Activated CD4-positive, alpha-beta T cell treated with anti-CD3 and anti-CD28 coated beads for 36 hours (primary cell): ENCODE data around the gene DNAJC21. TPM values are rescaled to one million over a fixed set of nuclear protein-coding genes. Genes with fewer than 3 reads are reported as not detected.

Experiments used
- ATAC-seq: fragments of 200-7000 bp; cut with Tn5 transposase; one replicate; pipeline ENCODE4 v1.10.0; 2021; ENCODE audit warnings: mild to moderate bottlenecking, moderate library complexity
- CTCF ChIA-PET: fragments of 350-600 bp; sonication (Branson Sonifier 250); formaldehyde crosslinking; loops from one replicate; lab custom pipeline; 2021; ENCODE audit warnings: antibody characterized with exemption; lab: Charles Lee
- POLR2A ChIA-PET: fragments of 350-600 bp; sonication (Branson Sonifier 250); formaldehyde crosslinking; loops from one replicate; lab custom pipeline; 2021; ENCODE audit warnings: antibody characterized with exemption, inconsistent platforms; lab: Charles Lee
- DNase-seq: peaks from one replicate; pipeline ENCODE4 v3.0.0-alpha.2; 2020
- H3K27ac Mint-ChIP-seq: one replicate; pipeline ENCODE4 v1.8.0; 2021; ENCODE audit warnings: mixed read lengths
- H3K27me3 Mint-ChIP-seq: one replicate; pipeline ENCODE4 v1.8.0; 2021; ENCODE audit warnings: mixed read lengths
- H3K36me3 Mint-ChIP-seq: one replicate; pipeline ENCODE4 v1.8.0; 2021; ENCODE audit warnings: low read depth, mixed read lengths
- H3K4me1 Mint-ChIP-seq: one replicate; pipeline ENCODE4 v1.8.0; 2021; ENCODE audit warnings: mixed read lengths
- H3K4me3 Mint-ChIP-seq: one replicate; pipeline ENCODE4 v1.8.0; 2021; ENCODE audit warnings: mild to moderate bottlenecking, moderate library complexity, mixed read lengths
- H3K9me3 Mint-ChIP-seq: one replicate; pipeline ENCODE4 v1.8.0; 2021; ENCODE audit warnings: low read depth, mixed read lengths
- intact Hi-C, 2 experiments: fragments of 100-400 bp; cut with DNase I in 1 of 2; cut with micrococcal nuclease in 1 of 2; formaldehyde crosslinking; loops; one replicate each; pipeline versions ENCODE4 v1.14.2 to v1.15.1; 2022 to 2024; cut with DNase I, micrococcal nuclease
- total RNA-seq, 2 experiments: library from RNA; stranded (reverse); gene quantifications; one replicate each; pipeline ENCODE4 v1.2.3, GENCODE V29; 2021

DNAJC21 gene
- total RNA-seq, 2 experiments from 2014 or later = 58.5 to 58.6 TPM

DNA sequence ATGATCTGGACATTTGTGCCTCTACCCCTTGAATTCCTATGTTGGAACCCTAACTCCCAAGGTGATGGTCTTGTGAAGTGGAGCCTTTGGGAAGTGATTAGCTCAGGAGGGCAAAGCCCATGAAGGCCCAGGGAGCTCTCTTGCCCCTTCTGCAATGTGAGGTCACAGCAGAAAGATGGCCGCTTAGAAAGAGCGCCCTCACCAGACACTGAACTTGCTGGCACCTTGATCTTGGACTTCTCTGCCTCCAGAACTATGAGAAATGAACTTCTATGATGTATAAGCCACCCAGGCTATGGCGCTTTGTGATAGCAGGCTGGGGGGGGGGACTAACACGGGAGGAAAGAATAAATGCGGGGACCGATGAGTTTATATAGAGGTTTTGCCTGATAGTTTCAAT lies 73.1 kb downstream of the DNAJC21 start:
- Mint-ChIP-seq H3K36me3 (no peaks in the 10 kb centered on the region), H3K4me1 (no peaks in the 10 kb centered on the region), H3K4me3 (no peak overlapping the region), H3K9me3 (no peaks in the 10 kb centered on the region), H3K27ac (no peak overlapping the region), H3K27me3 (peaks cover 20% of the 10 kb centered on the region)
- DNase-seq (no peak), ATAC-seq (no peak)
- POLR2A ChIA-PET = no interaction called here
- CTCF ChIA-PET = interaction anchor here (0.6 to 3.2 kb wide), 10 partner anchors 9 to 989 kb away, joined by 3 to 23 read pairs (median 5); no protein-coding TSS in a partner anchor
- intact Hi-C loops = loop anchor here (2.0 to 5.0 kb wide), 5 partner anchors 44 to 530 kb away; no protein-coding TSS in a partner anchor

DNA sequence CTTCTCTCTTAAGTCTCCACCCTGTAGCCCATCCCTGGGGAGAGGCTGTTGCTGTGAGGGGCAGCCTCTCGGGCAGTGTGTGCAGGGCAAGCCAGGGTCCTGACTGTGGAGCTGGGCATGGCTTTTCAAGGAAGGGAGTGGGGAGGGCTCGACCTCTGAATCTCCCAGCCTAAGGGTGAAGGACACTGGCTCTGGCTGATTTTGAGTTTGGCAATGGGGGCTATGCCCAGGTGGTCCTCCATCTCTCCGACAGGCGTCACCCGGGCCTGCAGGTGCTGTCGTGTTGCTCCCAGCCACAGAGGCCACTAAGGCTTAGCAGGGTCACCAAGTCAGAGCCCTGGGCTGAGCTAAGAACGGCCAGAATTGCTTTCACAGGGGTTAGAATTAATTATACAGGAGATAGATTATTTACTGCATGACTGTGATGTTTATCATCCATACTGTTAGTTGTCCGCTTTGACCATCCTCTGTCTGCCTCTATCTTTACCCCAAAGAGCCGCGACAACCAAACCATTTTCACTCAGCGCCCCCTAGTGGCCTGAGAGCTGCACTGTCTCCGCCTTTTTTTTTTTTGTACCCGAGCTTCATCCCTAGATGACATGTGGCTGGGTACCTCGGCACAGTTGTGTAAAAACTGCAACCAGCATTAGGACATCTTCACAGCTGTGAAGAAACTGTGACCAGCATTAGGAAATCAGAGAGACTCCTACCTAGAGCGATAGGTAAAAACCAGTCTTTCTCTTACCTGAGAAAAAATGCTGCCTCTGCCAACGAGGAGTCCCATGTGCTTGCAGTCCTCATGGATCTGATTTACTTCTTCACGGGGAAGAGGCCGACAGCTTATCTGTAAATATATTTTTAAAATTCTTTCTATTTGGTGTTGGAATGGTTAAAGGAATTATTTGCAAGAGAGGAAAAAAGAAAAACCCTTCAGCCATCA lies 73.9 kb downstream of the DNAJC21 start:
- Mint-ChIP-seq H3K27ac (no peak overlapping the region), H3K4me1 (no peaks in the 10 kb centered on the region), H3K36me3 (no peaks in the 10 kb centered on the region), H3K4me3 (no peak overlapping the region), H3K9me3 (no peaks in the 10 kb centered on the region), H3K27me3 (peaks cover 20% of the 10 kb centered on the region)
- intact Hi-C loops = loop anchor here (1.0 to 5.0 kb wide), 8 partner anchors 44 to 531 kb away; partner anchors contain the start of genes BRIX1 (in 1 of the 2) and RAD1 (in 1 of the 2)
- CTCF ChIA-PET = interaction anchor here (0.6 to 3.2 kb wide), 36 partner anchors 8 to 1639 kb away, joined by 3 to 23 read pairs (median 3); no protein-coding TSS in a partner anchor
- ATAC-seq = peak; percentile 72
- DNase-seq = peak; percentile 79
- POLR2A ChIA-PET = interaction anchor here (0.6 kb wide), 1 partner anchor 527 kb away, joined by 3 read pairs; no protein-coding TSS in a partner anchor

DNA sequence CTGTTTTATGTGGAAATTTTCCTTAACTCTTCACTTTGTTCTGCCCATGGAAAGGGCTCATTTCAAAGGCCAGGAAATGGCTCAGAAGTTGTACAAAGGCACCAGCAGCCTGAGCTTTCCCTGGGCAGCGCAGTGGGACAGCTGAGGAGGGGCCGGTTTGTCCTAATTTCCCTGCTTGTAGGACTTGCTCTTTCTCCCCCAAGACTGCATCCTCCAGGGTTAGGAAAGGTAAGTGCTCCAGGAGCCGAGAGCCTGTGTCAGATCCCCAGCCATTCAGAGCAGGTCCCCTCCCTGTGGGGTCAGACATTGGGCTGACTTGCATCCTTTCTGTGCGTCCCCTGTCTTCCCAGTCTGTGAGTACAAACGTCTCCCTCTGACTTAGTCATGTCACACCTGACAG lies 74.8 kb downstream of the DNAJC21 start:
- Mint-ChIP-seq H3K9me3 (no peaks in the 10 kb centered on the region), H3K27me3 (peaks cover 24% of the 10 kb centered on the region), H3K4me3 (no peak overlapping the region), H3K27ac (no peak overlapping the region), H3K4me1 (no peaks in the 10 kb centered on the region), H3K36me3 (no peaks in the 10 kb centered on the region)
- ChIA-PET CTCF (interaction anchor here (0.6 to 3.2 kb wide), 20 partner anchors 11 to 1144 kb away, joined by 3 to 23 read pairs (median 4); no protein-coding TSS in a partner anchor), POLR2A (no interaction called here)
- DNase-seq (no peak), ATAC-seq (no peak)
- intact Hi-C loops = loop anchor here in 1 of 2 experiments (5.0 kb wide), 1 partner anchor 532 kb away; no protein-coding TSS in a partner anchor

DNA sequence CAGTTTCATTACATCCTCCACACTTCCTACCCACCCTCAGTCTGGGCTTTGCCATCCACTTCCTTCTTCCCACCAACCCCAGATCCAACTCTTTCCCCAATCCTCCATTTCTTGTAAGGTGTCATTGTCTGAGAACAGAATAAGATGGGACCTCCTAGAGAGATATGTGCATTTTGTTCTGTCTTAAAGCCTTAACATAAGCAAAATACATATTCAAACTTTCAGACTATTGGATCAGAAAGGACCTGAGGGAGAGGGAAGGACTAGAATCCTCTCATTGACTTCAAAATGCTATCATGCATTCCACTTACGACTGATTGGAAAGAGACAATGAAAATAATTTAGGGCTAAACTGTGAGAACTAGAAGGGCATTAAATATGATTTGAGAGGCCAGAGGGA lies 75.4 kb downstream of the DNAJC21 start:
- intact Hi-C loops = loop anchor here in 1 of 2 experiments (5.0 kb wide), 1 partner anchor 532 kb away; no protein-coding TSS in a partner anchor
- no peak overlapping the region for H3K27ac Mint-ChIP-seq
- ATAC-seq = no peak
- no peaks in the 10 kb centered on the region for H3K9me3 Mint-ChIP-seq
- H3K27me3 Mint-ChIP-seq = peaks cover 27% of the 10 kb centered on the region
- no peaks in the 10 kb centered on the region for H3K36me3 Mint-ChIP-seq
- DNase-seq = no peak
- no peaks in the 10 kb centered on the region for H3K4me1 Mint-ChIP-seq
- ChIA-PET POLR2A (no interaction called here), CTCF (interaction anchor here (0.6 to 2.1 kb wide), 4 partner anchors 11 to 268 kb away, joined by 3 to 8 read pairs (median 6); no protein-coding TSS in a partner anchor)
- H3K4me3 Mint-ChIP-seq = no peak overlapping the region

Other genes starting within 250 kb of the DNAJC21 start
- under 1 TPM; 0.26 to 0.30 TPM for gene TTC23L, start 90.4 kb upstream of the DNAJC21 start, total RNA-seq
- 10 to 100 TPM; 38.7 to 43.0 TPM for gene RAD1, start 14.1 kb upstream of the DNAJC21 start, total RNA-seq
- gene BRIX1, start 13.8 kb upstream of the DNAJC21 start, total RNA-seq = 100 to 1,000 TPM in 1 of 2 experiments, 10 to 100 TPM in 1; 81.2 to 104 TPM
- not detected for gene AGXT2, start 118.4 kb downstream of the DNAJC21 start, total RNA-seq